Measurements from ENCODE around the gene HOMER2.

DNA sequence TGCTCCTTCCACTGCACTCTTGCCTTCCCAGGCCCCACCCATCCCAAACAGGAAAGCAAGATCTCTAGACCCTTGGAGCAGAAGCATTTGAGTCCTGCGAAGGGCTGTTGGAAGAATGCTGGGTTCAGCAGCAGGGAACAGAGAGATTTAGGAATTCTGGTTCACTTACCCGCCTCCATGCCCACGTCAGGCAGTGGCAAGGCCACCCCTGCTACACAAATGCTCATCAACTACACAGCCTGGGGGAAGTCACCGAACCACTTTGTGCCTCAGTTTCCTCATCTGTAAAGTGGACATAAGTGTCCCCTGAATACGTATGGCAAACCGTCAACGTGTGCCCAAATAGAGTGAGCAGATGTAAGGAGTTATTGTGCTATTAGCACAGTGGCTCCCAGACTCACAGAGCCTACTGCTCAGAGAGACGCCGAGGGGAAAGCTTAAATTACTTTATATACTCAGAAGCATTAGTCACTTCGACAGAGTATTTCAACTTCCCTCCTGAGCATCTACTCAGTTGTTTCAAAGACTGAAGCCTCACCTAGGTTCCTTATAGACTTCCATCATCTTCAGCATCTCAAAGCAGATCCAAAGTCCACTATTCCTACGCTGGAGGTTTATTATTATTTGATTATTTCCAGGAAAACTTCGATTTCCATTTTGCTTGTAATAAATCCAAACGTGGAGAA, 905 bp downstream of the HOMER2 start:
- TF ChIP-seq BCL11B (tag by site-specific recombination; IDR thresholded peaks at IDR 0.05; ENCODE audit: low read depth), result no peak
- TF ChIP-seq CTCF (tag by site-specific recombination; IDR thresholded peaks at IDR 0.05), result no peak
- no peak for TF ChIP-seq ZNF585B (tag by site-specific recombination; IDR thresholded peaks at IDR 0.05)
- no peak for TF ChIP-seq ZBTB7A (tag by site-specific recombination; IDR thresholded peaks at IDR 0.05; ENCODE audit: low read depth)
- no peak for TF ChIP-seq ZNF664 (tag by site-specific recombination; IDR thresholded peaks at IDR 0.05)

Data from HEK293 (cell line).